Ishikawa (cell line): ENCODE data around the gene REXO1.

Experiments
- MAX ChIP-seq: IDR thresholded peaks from 2 replicates; pipeline ENCODE4 v1.6.1; 2012
- NFIC ChIP-seq: IDR thresholded peaks from 2 replicates; pipeline ENCODE4 v1.6.1; 2012
- RAD21 ChIP-seq: IDR thresholded peaks from 2 replicates; pipeline ENCODE4 v1.6.1; 2012; ENCODE audit warnings: low read depth
- YY1 ChIP-seq: IDR thresholded peaks from 2 replicates; pipeline ENCODE4 v1.6.1; 2012; ENCODE audit warnings: low read depth

GRCh38 chr19:1817553-1818179 lies 30.6 kb downstream of the REXO1 start:
- TF ChIP-seq YY1 (no peak), NFIC (no peak), MAX (no peak), RAD21 (no peak)
